ENCODE measurements around the gene CNPY3.

The CNPY3 gene

GRCh38 chr6:42928986-42929820, at the start of gene CNPY3:
TSS of gene CNPY3 (plus strand) at chr6:42929480. CDS start at chr6:42929571, 91 bp downstream.
- TF ChIP-seq GATA2 (IDR thresholded peaks at IDR 0.05; ENCODE audit: low read depth, low read length) (no peak), GATA3 (IDR thresholded peaks at IDR 0.05; ENCODE audit: low read depth, low read length) (no peak)

GRCh38 chr6:42885702-42886101, 43.6 kb upstream of the CNPY3 start:
- TF ChIP-seq GATA2 (IDR thresholded peaks at IDR 0.05; ENCODE audit: low read depth, low read length) (no peak), GATA3 (IDR thresholded peaks at IDR 0.05; ENCODE audit: low read depth, low read length) (no peak)

- TF ChIP-seq GATA3 (IDR thresholded peaks at IDR 0.05; ENCODE audit: low read depth, low read length) (no peak), GATA2 (IDR thresholded peaks at IDR 0.05; ENCODE audit: low read depth, low read length) (no peak)
Measured at GRCh38 chr6:42889815-42890214, 39.5 kb upstream of the CNPY3 start.

- TF ChIP-seq GATA3 (IDR thresholded peaks at IDR 0.05; ENCODE audit: low read depth, low read length) (no peak), GATA2 (IDR thresholded peaks at IDR 0.05; ENCODE audit: low read depth, low read length) (no peak)
Measured at GRCh38 chr6:42890311-42891198, 38.7 kb upstream of the CNPY3 start.

GRCh38 chr6:42891199-42891722, 38.0 kb upstream of the CNPY3 start:
- TF ChIP-seq GATA3 (IDR thresholded peaks at IDR 0.05; ENCODE audit: low read depth, low read length): no peak
- TF ChIP-seq GATA2 (IDR thresholded peaks at IDR 0.05; ENCODE audit: low read depth, low read length): no peak

- TF ChIP-seq GATA2 (IDR thresholded peaks at IDR 0.05; ENCODE audit: low read depth, low read length) (no peak), GATA3 (IDR thresholded peaks at IDR 0.05; ENCODE audit: low read depth, low read length) (no peak)
Measured at GRCh38 chr6:42896178-42896719, 33.0 kb upstream of the CNPY3 start.

GRCh38 chr6:42898891-42899361, 30.4 kb upstream of the CNPY3 start:
- TF ChIP-seq GATA3 (IDR thresholded peaks at IDR 0.05; ENCODE audit: low read depth, low read length) (no peak), GATA2 (IDR thresholded peaks at IDR 0.05; ENCODE audit: low read depth, low read length) (no peak)

- TF ChIP-seq GATA3 (IDR thresholded peaks at IDR 0.05; ENCODE audit: low read depth, low read length) (no peak), GATA2 (IDR thresholded peaks at IDR 0.05; ENCODE audit: low read depth, low read length) (no peak)
Measured at GRCh38 chr6:42899871-42900270, 29.4 kb upstream of the CNPY3 start.

- TF ChIP-seq GATA2 (IDR thresholded peaks at IDR 0.05; ENCODE audit: low read depth, low read length) (no peak), GATA3 (IDR thresholded peaks at IDR 0.05; ENCODE audit: low read depth, low read length) (no peak)
Measured at GRCh38 chr6:42901538-42901957, 27.7 kb upstream of the CNPY3 start.

- TF ChIP-seq GATA2 (IDR thresholded peaks at IDR 0.05; ENCODE audit: low read depth, low read length) (no peak), GATA3 (IDR thresholded peaks at IDR 0.05; ENCODE audit: low read depth, low read length) (no peak)
Measured at GRCh38 chr6:42904467-42904866, 24.8 kb upstream of the CNPY3 start.

GRCh38 chr6:42907336-42907735, 21.9 kb upstream of the CNPY3 start:
- TF ChIP-seq GATA2 (IDR thresholded peaks at IDR 0.05; ENCODE audit: low read depth, low read length) (no peak), GATA3 (IDR thresholded peaks at IDR 0.05; ENCODE audit: low read depth, low read length) (no peak)

GRCh38 chr6:42909835-42910234, 19.4 kb upstream of the CNPY3 start:
- no peak for TF ChIP-seq GATA2 (IDR thresholded peaks at IDR 0.05; ENCODE audit: low read depth, low read length)
- no peak for TF ChIP-seq GATA3 (IDR thresholded peaks at IDR 0.05; ENCODE audit: low read depth, low read length)

GRCh38 chr6:42911171-42912021, 17.9 kb upstream of the CNPY3 start:
- TF ChIP-seq GATA3 (IDR thresholded peaks at IDR 0.05; ENCODE audit: low read depth, low read length): no peak
- TF ChIP-seq GATA2 (IDR thresholded peaks at IDR 0.05; ENCODE audit: low read depth, low read length): no peak

Data from SH-SY5Y (cell line).